Esophagus squamous epithelium (tissue), 4 donors: Measurements from ENCODE around the gene NSD2.

Experiments
- CTCF ChIP-seq, 6 experiments: fragments of 450-650 bp in 4 of 6; fragments of 200-600 bp in 2 of 6; sonication (generic) in 2 of 6; IDR thresholded peaks; one replicate each; pipeline ENCODE4 v1.5.1; 2016 to 2019; ENCODE audit warnings: antibody characterized with exemption in 6 of 6, mild to moderate bottlenecking in 4 of 6, moderate library complexity in 4 of 6
- POLR2A ChIP-seq, 4 donors: fragments of 450-650 bp; IDR thresholded peaks; one replicate each; pipeline ENCODE4 v1.6.1; 2017; ENCODE audit warnings: antibody characterized with exemption in 4 of 4, mild to moderate bottlenecking in 4 of 4, moderate library complexity in 3 of 4

GRCh38 chr4:1993169-1993516 lies 122.0 kb downstream of the NSD2 start:
- no peak for TF ChIP-seq CTCF (IDR thresholded peaks at IDR 0.05)
- no peak for TF ChIP-seq POLR2A (IDR thresholded peaks at IDR 0.05)
